ENCODE data around the gene CD244. TPM values are rescaled to one million over a fixed set of nuclear protein-coding genes. Genes with fewer than 3 reads are reported as not detected.
"Not testable (repeated sequence)": the region's sequence is repeated elsewhere in the genome, so short reads cannot be mapped to it uniquely, and the experiment has no call there.

CD244 gene
- polyA plus RNA-seq, 1 donor, result 2.1 TPM

- WGBS (ENCODE audit: insufficient coverage, low lambda C conversion rate), result no CpG with 5 or more reads among the region's 18 CpGs
- not testable (repeated sequence) for H3K9me3 ChIP-seq (ENCODE audit: control insufficient read depth, low read depth, low read length); H3K4me3 ChIP-seq (ENCODE audit: low read length); H3K27ac ChIP-seq (ENCODE audit: low read length); H3K36me3 ChIP-seq (ENCODE audit: control insufficient read depth, insufficient read depth, low read length); H3K27me3 ChIP-seq (ENCODE audit: control insufficient read depth, insufficient read depth, low read length); H3K4me1 ChIP-seq (ENCODE audit: control insufficient read depth, insufficient read depth, low read length); DNase-seq
These were observed 31.9 kb upstream of the CD244 start for GRCh38 chr1:160894368-160895135.

- Histone ChIP-seq H3K9me3 (ENCODE audit: control insufficient read depth, low read depth, low read length) (peaks cover 4% of the 10 kb centered on the region), H3K4me3 (ENCODE audit: low read length) (no peak overlapping the region), H3K27me3 (ENCODE audit: control insufficient read depth, insufficient read depth, low read length) (no peaks in the 10 kb centered on the region), H3K27ac (ENCODE audit: low read length) (no peak overlapping the region), H3K36me3 (ENCODE audit: control insufficient read depth, insufficient read depth, low read length) (no peaks in the 10 kb centered on the region), H3K4me1 (ENCODE audit: control insufficient read depth, insufficient read depth, low read length) (no peaks in the 10 kb centered on the region)
- no peak for DNase-seq
- no CpG with 5 or more reads among the region's 2 CpGs for WGBS (ENCODE audit: insufficient coverage, low lambda C conversion rate)
These were observed 28.8 kb upstream of the CD244 start for GRCh38 chr1:160891474-160891873.

- Histone ChIP-seq H3K4me1 (ENCODE audit: control insufficient read depth, insufficient read depth, low read length) (no peaks in the 10 kb centered on the region), H3K36me3 (ENCODE audit: control insufficient read depth, insufficient read depth, low read length) (no peaks in the 10 kb centered on the region), H3K4me3 (ENCODE audit: low read length) (no peak overlapping the region), H3K9me3 (ENCODE audit: control insufficient read depth, low read depth, low read length) (no peaks in the 10 kb centered on the region), H3K27me3 (ENCODE audit: control insufficient read depth, insufficient read depth, low read length) (no peaks in the 10 kb centered on the region), H3K27ac (ENCODE audit: low read length) (no peak overlapping the region)
- peak in 1 of 2 donors; percentile 20 for DNase-seq
- 33% methylated on average over 2 of the region's 2 CpGs for WGBS (ENCODE audit: insufficient coverage, low lambda C conversion rate)
These were observed 26.2 kb upstream of the CD244 start for GRCh38 chr1:160888926-160889325.

- no CpG with 5 or more reads among the region's 2 CpGs for WGBS (ENCODE audit: insufficient coverage, low lambda C conversion rate)
- H3K27ac ChIP-seq (ENCODE audit: low read length), result no peak overlapping the region
- no peaks in the 10 kb centered on the region for H3K9me3 ChIP-seq (ENCODE audit: control insufficient read depth, low read depth, low read length)
- no peaks in the 10 kb centered on the region for H3K4me1 ChIP-seq (ENCODE audit: control insufficient read depth, insufficient read depth, low read length)
- H3K27me3 ChIP-seq (ENCODE audit: control insufficient read depth, insufficient read depth, low read length), result no peaks in the 10 kb centered on the region
- H3K4me3 ChIP-seq (ENCODE audit: low read length), result no peak overlapping the region
- no peaks in the 10 kb centered on the region for H3K36me3 ChIP-seq (ENCODE audit: control insufficient read depth, insufficient read depth, low read length)
- no peak for DNase-seq
These were observed 24.4 kb upstream of the CD244 start for GRCh38 chr1:160887071-160887470.

GRCh38 chr1:160885042-160885441 lies 22.4 kb upstream of the CD244 start, which contains the start of gene ITLN1:
TSS of gene ITLN1 (minus strand) at chr1:160885180. CDS start at chr1:160884877, 303 bp downstream.
- DNase-seq, result no peak
- Histone ChIP-seq H3K4me1 (ENCODE audit: control insufficient read depth, insufficient read depth, low read length) (no peaks in the 10 kb centered on the region), H3K27me3 (ENCODE audit: control insufficient read depth, insufficient read depth, low read length) (no peaks in the 10 kb centered on the region), H3K9me3 (ENCODE audit: control insufficient read depth, low read depth, low read length) (no peaks in the 10 kb centered on the region), H3K36me3 (ENCODE audit: control insufficient read depth, insufficient read depth, low read length) (no peaks in the 10 kb centered on the region), H3K27ac (ENCODE audit: low read length) (no peak within 1 kb of the TSS), H3K4me3 (ENCODE audit: low read length) (no peak within 1 kb of the TSS)
- 37% methylated on average over 2 of the region's 5 CpGs for WGBS (ENCODE audit: insufficient coverage, low lambda C conversion rate)

DNA sequence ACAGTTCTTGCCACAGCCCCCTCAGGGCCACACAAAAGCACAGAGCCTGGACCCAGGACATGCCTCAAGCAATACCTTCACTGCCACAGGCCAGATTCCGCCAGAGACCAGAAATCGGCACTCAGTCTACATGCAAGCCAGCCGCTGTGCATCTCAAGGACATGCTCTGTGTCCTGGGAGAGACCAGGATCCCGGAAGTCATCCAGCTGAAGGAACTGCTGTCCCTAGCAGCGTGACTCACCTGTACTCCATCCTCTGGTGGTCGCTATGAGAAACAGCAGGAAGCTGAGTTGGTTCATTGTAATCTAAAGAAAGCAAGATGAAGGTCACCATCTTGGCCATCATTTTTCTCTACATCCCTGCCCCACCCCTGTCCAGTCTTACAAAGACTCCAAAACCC lies 21.9 kb upstream of the CD244 start:
- Histone ChIP-seq H3K36me3 (ENCODE audit: control insufficient read depth, insufficient read depth, low read length) (no peaks in the 10 kb centered on the region), H3K27me3 (ENCODE audit: control insufficient read depth, insufficient read depth, low read length) (no peaks in the 10 kb centered on the region), H3K4me1 (ENCODE audit: control insufficient read depth, insufficient read depth, low read length) (no peaks in the 10 kb centered on the region), H3K4me3 (ENCODE audit: low read length) (no peak overlapping the region), H3K9me3 (ENCODE audit: control insufficient read depth, low read depth, low read length) (no peaks in the 10 kb centered on the region), H3K27ac (ENCODE audit: low read length) (no peak overlapping the region)
- no peak for DNase-seq
- no CpG with 5 or more reads among the region's 6 CpGs for WGBS (ENCODE audit: insufficient coverage, low lambda C conversion rate)

DNA sequence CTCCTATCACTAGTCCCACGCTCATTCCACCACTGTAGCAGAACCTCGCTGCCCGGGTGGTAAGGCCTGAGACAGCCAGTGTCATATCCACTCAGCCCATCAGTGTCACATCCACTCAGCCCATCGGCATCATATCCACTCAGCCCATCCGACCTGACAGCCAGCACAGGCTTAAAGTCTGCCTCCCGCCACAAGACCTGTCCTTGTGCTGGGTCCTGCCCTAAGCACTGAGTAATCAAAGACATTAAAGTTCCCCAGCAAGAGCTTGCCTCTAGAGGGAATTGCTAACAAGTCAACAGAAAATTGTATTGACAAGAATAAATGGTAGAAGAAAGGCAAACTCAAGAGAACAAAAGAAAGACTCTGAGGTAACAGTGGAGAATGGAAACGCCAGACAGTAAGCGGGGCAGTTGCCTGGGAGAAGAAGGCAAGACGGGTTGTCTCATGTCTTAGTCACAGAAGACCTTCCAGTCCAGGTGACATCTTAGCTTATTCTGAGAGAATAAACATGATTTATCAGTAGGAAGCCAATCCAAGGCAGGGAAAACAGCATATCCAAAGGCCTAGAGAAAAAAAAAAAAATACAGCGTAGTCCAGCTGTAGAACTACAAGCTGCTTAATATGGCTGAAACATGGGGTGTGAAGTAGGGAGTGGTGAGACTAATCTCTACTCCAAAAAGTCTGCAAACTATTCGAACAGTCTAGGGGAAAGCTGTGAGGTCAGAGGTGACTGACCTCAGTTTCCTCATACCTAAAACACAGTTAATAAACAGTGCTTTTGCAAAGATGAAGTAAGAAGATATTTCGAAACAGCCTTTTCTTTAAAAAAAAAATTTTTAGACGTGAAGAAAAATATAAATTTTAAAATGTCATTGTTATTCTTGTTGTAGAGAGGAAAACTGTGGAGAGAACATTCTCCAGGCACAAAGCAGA lies 21.2 kb upstream of the CD244 start:
- no peaks in the 10 kb centered on the region for H3K27me3 ChIP-seq (ENCODE audit: control insufficient read depth, insufficient read depth, low read length)
- WGBS (ENCODE audit: insufficient coverage, low lambda C conversion rate), result 88% methylated on average over 5 of the region's 13 CpGs
- H3K27ac ChIP-seq (ENCODE audit: low read length), result no peak overlapping the region
- H3K9me3 ChIP-seq (ENCODE audit: control insufficient read depth, low read depth, low read length), result no peaks in the 10 kb centered on the region
- DNase-seq, result no peak
- H3K36me3 ChIP-seq (ENCODE audit: control insufficient read depth, insufficient read depth, low read length), result no peaks in the 10 kb centered on the region
- no peaks in the 10 kb centered on the region for H3K4me1 ChIP-seq (ENCODE audit: control insufficient read depth, insufficient read depth, low read length)
- H3K4me3 ChIP-seq (ENCODE audit: low read length), result no peak overlapping the region

DNA sequence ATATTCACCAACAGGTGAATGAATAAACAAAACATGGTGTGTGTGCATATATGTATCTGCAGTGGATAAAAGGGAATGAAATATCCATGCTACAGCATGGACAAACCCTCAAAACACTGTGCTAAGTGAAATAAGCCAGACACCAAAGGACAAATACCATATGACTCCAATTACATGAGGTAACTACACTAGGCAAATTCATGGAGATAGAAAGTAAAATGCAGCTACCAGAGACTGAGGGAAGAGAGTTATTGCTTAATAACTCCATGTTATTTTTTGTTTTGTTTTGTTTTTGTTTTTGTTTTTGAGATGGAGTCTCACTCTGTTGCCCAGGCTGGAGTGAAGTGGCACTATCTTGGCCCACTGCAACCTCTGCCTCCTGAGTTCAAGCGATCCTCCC lies 19.9 kb upstream of the CD244 start:
- DNase-seq, result no peak
- Histone ChIP-seq H3K4me1 (ENCODE audit: control insufficient read depth, insufficient read depth, low read length) (no peaks in the 10 kb centered on the region), H3K36me3 (ENCODE audit: control insufficient read depth, insufficient read depth, low read length) (no peaks in the 10 kb centered on the region), H3K4me3 (ENCODE audit: low read length) (no peak overlapping the region), H3K27me3 (ENCODE audit: control insufficient read depth, insufficient read depth, low read length) (no peaks in the 10 kb centered on the region), H3K27ac (ENCODE audit: low read length) (no peak overlapping the region), H3K9me3 (ENCODE audit: control insufficient read depth, low read depth, low read length) (no peaks in the 10 kb centered on the region)
- no CpG with 5 or more reads among the region's 1 CpG for WGBS (ENCODE audit: insufficient coverage, low lambda C conversion rate)

- H3K27me3 ChIP-seq (ENCODE audit: control insufficient read depth, insufficient read depth, low read length); H3K27ac ChIP-seq (ENCODE audit: low read length); DNase-seq; H3K9me3 ChIP-seq (ENCODE audit: control insufficient read depth, low read depth, low read length); H3K4me1 ChIP-seq (ENCODE audit: control insufficient read depth, insufficient read depth, low read length); H3K4me3 ChIP-seq (ENCODE audit: low read length); H3K36me3 ChIP-seq (ENCODE audit: control insufficient read depth, insufficient read depth, low read length): not testable (repeated sequence)
- no CpG with 5 or more reads among the region's 7 CpGs for WGBS (ENCODE audit: insufficient coverage, low lambda C conversion rate)
These were observed 18.6 kb upstream of the CD244 start for GRCh38 chr1:160881264-160881663.

DNA sequence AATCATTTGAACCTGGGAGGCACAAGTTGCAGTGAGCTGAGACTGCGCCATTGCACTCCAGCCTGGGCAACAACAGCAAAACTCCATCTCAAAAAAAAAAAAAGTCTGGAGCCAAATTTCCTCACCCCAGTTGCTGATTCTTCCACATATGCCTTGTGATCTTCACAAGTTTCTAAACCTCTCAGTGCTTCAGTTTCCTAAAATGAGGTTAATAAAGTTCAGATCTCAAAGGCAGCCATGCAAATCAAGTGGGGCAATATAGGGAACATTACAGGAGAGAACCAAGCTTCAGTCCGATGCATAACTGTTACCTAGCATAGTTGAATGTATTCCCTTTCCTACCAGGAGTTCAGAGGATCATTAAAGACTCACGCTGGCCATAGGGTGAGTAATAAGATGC lies 17.5 kb upstream of the CD244 start:
- Histone ChIP-seq H3K36me3 (ENCODE audit: control insufficient read depth, insufficient read depth, low read length) (no peaks in the 10 kb centered on the region), H3K4me3 (ENCODE audit: low read length) (no peak overlapping the region), H3K27me3 (ENCODE audit: control insufficient read depth, insufficient read depth, low read length) (no peaks in the 10 kb centered on the region), H3K9me3 (ENCODE audit: control insufficient read depth, low read depth, low read length) (no peaks in the 10 kb centered on the region), H3K4me1 (ENCODE audit: control insufficient read depth, insufficient read depth, low read length) (peaks cover 6% of the 10 kb centered on the region), H3K27ac (ENCODE audit: low read length) (no peak overlapping the region)
- WGBS (ENCODE audit: insufficient coverage, low lambda C conversion rate), result no CpG with 5 or more reads among the region's 3 CpGs
- DNase-seq, result no peak

Data from large intestine (tissue), 3 donors.